IMR-90 (cell line): ENCODE measurements around the gene LAMA3. TPM values are rescaled to one million over a fixed set of nuclear protein-coding genes. Genes with fewer than 3 reads are reported as not detected.

Experiments
- ATAC-seq: fragments of 200-7000 bp; cut with Tn5 transposase; 2 replicates; pipeline ENCODE4 v1.9.1; 2020; ENCODE audit warnings: low read depth, mild to moderate bottlenecking, moderate library complexity
- BruUV-seq: library from RNA; stranded (reverse); fragments of 400-500 nt; replicated peaks from 2 replicates; lab custom pipeline; 2021; lab: Mats Ljungman, UMichigan
- CTCF ChIA-PET: fragments of 300-600 bp; formaldehyde crosslinking; extraction: SDS; loops from one replicate; lab custom pipeline; 2021; ENCODE audit warnings: antibody characterized with exemption; lab: Yijun Ruan, JAX
- POLR2A ChIA-PET: fragments of 300-600 bp; sonication (Branson Sonifier 250); formaldehyde crosslinking; loops from one replicate; lab custom pipeline; 2022; ENCODE audit warnings: antibody characterized with exemption; ENCODE audit not compliant: unreplicated experiment; lab: Charles Lee
- DNase-seq: peaks from one replicate; pipeline ENCODE4 v3.0.0; 2013
- H2AFZ ChIP-seq: replicated peaks from 2 replicates; pipeline ENCODE3; 2013; ENCODE audit warnings: low read length, mild to moderate bottlenecking; ENCODE audit not compliant: poor library complexity
- H2AK5ac ChIP-seq: 2 replicates; pipeline ENCODE4 v1.6.1; 2013; ENCODE audit warnings: low read depth, low read length, inconsistent platforms
- H2AK9ac ChIP-seq: replicated peaks from 2 replicates; pipeline ENCODE3; 2013; ENCODE audit warnings: mild to moderate bottlenecking, low read depth, low read length, moderate library complexity; ENCODE audit not compliant: poor library complexity
- H2BK120ac ChIP-seq: 2 replicates; pipeline ENCODE4 v1.6.1; 2013; ENCODE audit warnings: low read depth, low read length, inconsistent platforms
- H2BK15ac ChIP-seq: 3 replicates; pipeline ENCODE4 v1.6.1; 2013; ENCODE audit warnings: low read depth, low read length, inconsistent platforms
- H2BK20ac ChIP-seq: 2 replicates; pipeline ENCODE4 v1.6.1; 2013; ENCODE audit warnings: low read depth, mild to moderate bottlenecking, inconsistent platforms, low read length, moderate library complexity
- H2BK5ac ChIP-seq: 2 replicates; pipeline ENCODE4 v1.6.1; 2013; ENCODE audit warnings: mild to moderate bottlenecking, low read depth, low read length, inconsistent platforms; ENCODE audit not compliant: poor library complexity, severe bottlenecking
- H3K14ac ChIP-seq: replicated peaks from 2 replicates; pipeline ENCODE4 v1.6.1; 2013; ENCODE audit warnings: low read depth, low read length, inconsistent platforms
- H3K18ac ChIP-seq: 2 replicates; pipeline ENCODE4 v1.6.1; 2013; ENCODE audit warnings: low read depth, low read length, control low read depth
- H3K23ac ChIP-seq: 2 replicates; pipeline ENCODE4 v1.6.1; 2013; ENCODE audit warnings: low read depth, low read length, inconsistent platforms
- H3K27ac ChIP-seq: 2 replicates; pipeline ENCODE4 v1.5.1; 2013; ENCODE audit warnings: mild to moderate bottlenecking, control low read depth, low read length; ENCODE audit not compliant: insufficient read depth
- H3K27me3 ChIP-seq: 2 replicates; pipeline ENCODE4 v1.6.1; 2013; ENCODE audit warnings: low read length; ENCODE audit not compliant: control insufficient read depth, insufficient read depth
- H3K36me3 ChIP-seq: 2 replicates; pipeline ENCODE4 v1.6.1; 2013; ENCODE audit warnings: low read length, mixed read lengths; ENCODE audit not compliant: control insufficient read depth, insufficient read depth
- H3K4ac ChIP-seq: 2 replicates; pipeline ENCODE4 v1.6.1; 2013; ENCODE audit warnings: low read depth, low read length, inconsistent platforms
- H3K4me1 ChIP-seq: 2 replicates; pipeline ENCODE4 v1.6.1; 2013; ENCODE audit warnings: low read length, mixed read lengths; ENCODE audit not compliant: control insufficient read depth, insufficient read depth
- H3K4me2 ChIP-seq: 2 replicates; pipeline ENCODE4 v1.6.1; 2013; ENCODE audit warnings: low read depth, mild to moderate bottlenecking, control low read depth, low read length, moderate library complexity
- H3K4me3 ChIP-seq: 2 replicates; pipeline ENCODE4 v1.5.1; 2013; ENCODE audit warnings: low read depth, mild to moderate bottlenecking, control low read depth, low read length, moderate library complexity; ENCODE audit not compliant: insufficient read depth
- H3K56ac ChIP-seq: 2 replicates; pipeline ENCODE4 v1.6.1; 2013; ENCODE audit warnings: low read length, inconsistent platforms; ENCODE audit not compliant: insufficient read depth; ENCODE audit errors: extremely low read depth
- H3K79me1 ChIP-seq, 2 experiments: 2 replicates each; pipeline ENCODE4 v1.6.1; 2013; ENCODE audit warnings: low read length in 2 of 2, inconsistent platforms in 1 of 2, low read depth in 1 of 2
- H3K9ac ChIP-seq: 2 replicates; pipeline ENCODE4 v1.6.1; 2013; ENCODE audit warnings: low read depth, low read length, control low read depth
- H3K9me1 ChIP-seq: 2 replicates; pipeline ENCODE4 v1.6.1; 2013; ENCODE audit warnings: low read length, inconsistent platforms; ENCODE audit not compliant: insufficient read depth
- H3K9me3 ChIP-seq: 2 replicates; pipeline ENCODE4 v1.6.1; 2013; ENCODE audit warnings: low read length; ENCODE audit not compliant: control insufficient read depth, insufficient read depth
- H4K20me1 ChIP-seq: 2 replicates; pipeline ENCODE4 v1.6.1; 2013; ENCODE audit warnings: low read length, inconsistent platforms; ENCODE audit not compliant: insufficient read depth
- H4K5ac ChIP-seq: 2 replicates; pipeline ENCODE4 v1.6.1; 2013; ENCODE audit warnings: mild to moderate bottlenecking, low read depth, low read length, control low read depth
- H4K8ac ChIP-seq, 2 experiments: 2 replicates each; pipeline ENCODE4 v1.6.1; 2013; ENCODE audit warnings: low read depth in 2 of 2, low read length in 2 of 2, control low read depth in 1 of 2, inconsistent platforms in 1 of 2
- H4K91ac ChIP-seq: 2 replicates; pipeline ENCODE4 v1.6.1; 2013; ENCODE audit warnings: low read depth, low read length, inconsistent platforms; ENCODE audit not compliant: insufficient read depth
- RFX5 ChIP-seq: IDR thresholded peaks from 2 replicates; pipeline ENCODE4 v1.8.0; 2012; ENCODE audit warnings: low read depth, mild to moderate bottlenecking, low read length, moderate library complexity
- WGBS, 2 experiments: methylation state at CpG; one replicate each; pipeline versions ENCODE4 v1.1.5 to v1.1.7; 2013; ENCODE audit warnings: missing lambda C conversion rate in 2 of 2; ENCODE audit not compliant: insufficient read length in 1 of 2; ENCODE audit errors: extremely low coverage in 2 of 2; 5-methylcytosine and 5-hydroxymethylcytosine counted together
- dilution Hi-C: fragments of 300-500 bp; cut with HindIII; formaldehyde crosslinking; loops from one replicate; pipeline ENCODE4 v1.14.3; 2018; ENCODE audit warnings: low sequenced_read_pairs; ENCODE audit not compliant: unreplicated experiment
- in situ Hi-C: fragments of 300-500 bp; cut with MboI; formaldehyde crosslinking; loops from 3 replicates; pipeline ENCODE4 v1.14.3; 2019; ENCODE audit warnings: low sequenced_read_pairs, inconsistent platforms, mixed read lengths
- intact Hi-C: fragments of 100-400 bp; cut with micrococcal nuclease; formaldehyde crosslinking; loops from 2 replicates; pipeline ENCODE4 v1.10.0; 2022
- polyA plus RNA-seq, 3 experiments: library from polyadenylated mRNA; depleted of rRNA; stranded (reverse); fragments of >200 nt; gene quantifications; 2 replicates each; pipeline ENCODE4 v1.2.3, GENCODE V29; 2012; ENCODE audit warnings: low replicate concordance in 1 of 3
- total RNA-seq: library from RNA; depleted of rRNA; stranded (reverse); fragments of >200 nt; gene quantifications from 2 replicates; pipeline ENCODE4 v1.2.3, GENCODE V29; 2012
- TF ChIP-seq, protein P1 (sequence below): fragments of 150-350 bp; IDR thresholded peaks from 2 replicates; pipeline ENCODE4 v1.6.1; 2017; ENCODE audit warnings: mild to moderate bottlenecking, antibody characterized with exemption, low read length, low read depth

Gene LAMA3
- total and polyA plus RNA-seq, 2 of the 4 experiments (the other 2 are of a cell fraction): 0.18 to 0.19 TPM

DNA sequence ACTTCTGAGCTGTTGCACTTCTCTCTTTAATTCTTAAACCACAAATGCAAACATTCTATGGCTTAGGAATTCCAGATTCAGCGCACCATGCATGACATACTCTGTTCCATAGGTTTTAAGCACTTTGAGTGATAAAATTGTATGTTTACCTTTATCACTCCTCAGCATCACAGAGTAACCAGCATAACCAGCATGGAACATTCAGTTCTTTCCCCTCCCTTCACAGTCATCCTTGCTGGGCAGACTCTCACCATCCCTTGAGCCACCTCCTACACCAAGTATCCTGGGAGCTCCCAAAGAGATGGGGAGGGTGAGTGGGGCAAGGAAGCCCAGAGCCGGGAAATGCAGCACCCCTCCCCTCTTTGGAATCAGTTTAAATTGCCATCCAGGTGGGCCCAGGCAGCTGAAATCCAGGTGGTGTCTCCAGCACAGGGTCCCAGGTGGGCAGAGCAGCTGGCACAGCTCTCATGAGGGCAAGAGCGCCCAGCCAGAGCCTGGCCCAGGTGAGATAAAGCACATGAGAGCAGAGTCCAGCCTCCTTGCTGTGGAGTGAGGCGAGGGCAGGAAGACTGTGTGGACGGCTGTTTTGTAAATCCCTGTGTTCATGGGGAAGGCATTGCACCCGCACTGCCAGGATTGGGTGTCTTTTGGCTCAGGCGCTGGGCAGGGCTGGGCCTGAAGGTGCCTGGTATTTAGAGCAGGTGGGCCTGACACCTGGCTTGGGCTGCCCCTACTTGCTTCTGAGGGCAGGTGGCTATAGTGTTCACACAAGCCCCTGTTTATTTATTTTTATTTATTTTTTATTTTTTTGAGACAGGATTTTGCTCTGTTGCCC lies 36.8 kb downstream of the LAMA3 start:
- Histone ChIP-seq H2BK5ac (no peak overlapping the region), H3K18ac (no peak overlapping the region), H2AFZ (no peak overlapping the region), H2BK20ac (no peak overlapping the region), H3K14ac (no peak overlapping the region), H3K4ac (no peak overlapping the region), H2BK120ac (no peak overlapping the region), H3K9me3 (no peaks in the 10 kb centered on the region), H4K8ac (no peak overlapping the region), H3K56ac (no peak overlapping the region), H2AK9ac (no peak overlapping the region), H3K23ac (no peak overlapping the region), H4K91ac (no peak overlapping the region), H3K27ac (no peak overlapping the region), H2BK15ac (no peak overlapping the region), H4K5ac (no peak overlapping the region), H3K79me1 (no peaks in the 10 kb centered on the region), H3K36me3 (no peaks in the 10 kb centered on the region), H3K4me1 (peaks cover 4% of the 10 kb centered on the region), H3K27me3 (peaks cover 1% of the 10 kb centered on the region; the same call in 1 of the 2 replicates), H2AK5ac (no peak overlapping the region), H3K9me1 (no peaks in the 10 kb centered on the region; the same call in 1 of the 2 replicates), H3K4me2 (no peak overlapping the region), H3K4me3 (no peak overlapping the region), H4K20me1 (no peaks in the 10 kb centered on the region), H3K9ac (no peak overlapping the region)
- dilution Hi-C loops (no loop called here), intact Hi-C loops (no loop called here), in situ Hi-C loops (no loop called here)
- ChIA-PET POLR2A (interaction anchor here (0.6 kb wide), 1 partner anchor 218 kb away, joined by 3 read pairs; no protein-coding TSS in a partner anchor), CTCF (no interaction called here)
- DNase-seq: no peak
- no TSS peak for BruUV-seq
- WGBS, 2 experiments: 86% methylated on average over 1 of the region's 7 CpGs; no CpG with 5 or more reads in 1 of the 2 experiments
- peak; percentile 45; the same call in 1 of the 2 replicates for ATAC-seq
- TF ChIP-seq, protein P1, sequence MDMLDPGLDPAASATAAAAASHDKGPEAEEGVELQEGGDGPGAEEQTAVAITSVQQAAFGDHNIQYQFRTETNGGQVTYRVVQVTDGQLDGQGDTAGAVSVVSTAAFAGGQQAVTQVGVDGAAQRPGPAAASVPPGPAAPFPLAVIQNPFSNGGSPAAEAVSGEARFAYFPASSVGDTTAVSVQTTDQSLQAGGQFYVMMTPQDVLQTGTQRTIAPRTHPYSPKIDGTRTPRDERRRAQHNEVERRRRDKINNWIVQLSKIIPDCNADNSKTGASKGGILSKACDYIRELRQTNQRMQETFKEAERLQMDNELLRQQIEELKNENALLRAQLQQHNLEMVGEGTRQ: no peak
- TF ChIP-seq RFX5: no peak
